HG02610 (cell line): ENCODE measurements around the gene PAQR5.

Source experiments
- ATAC-seq: cut with Tn5 transposase; IDR thresholded peaks from one replicate; pipeline ENCODE4 v1.9.1; 2021; ENCODE audit warnings: mild to moderate bottlenecking, moderate library complexity; ENCODE audit not compliant: unreplicated experiment

PAQR5 gene

GRCh38 chr15:69456208-69457166, 157.8 kb downstream of the PAQR5 start:
- no peak for ATAC-seq
